Measurements from ENCODE around the gene ATP1A4.

The ATP1A4 gene

DNA sequence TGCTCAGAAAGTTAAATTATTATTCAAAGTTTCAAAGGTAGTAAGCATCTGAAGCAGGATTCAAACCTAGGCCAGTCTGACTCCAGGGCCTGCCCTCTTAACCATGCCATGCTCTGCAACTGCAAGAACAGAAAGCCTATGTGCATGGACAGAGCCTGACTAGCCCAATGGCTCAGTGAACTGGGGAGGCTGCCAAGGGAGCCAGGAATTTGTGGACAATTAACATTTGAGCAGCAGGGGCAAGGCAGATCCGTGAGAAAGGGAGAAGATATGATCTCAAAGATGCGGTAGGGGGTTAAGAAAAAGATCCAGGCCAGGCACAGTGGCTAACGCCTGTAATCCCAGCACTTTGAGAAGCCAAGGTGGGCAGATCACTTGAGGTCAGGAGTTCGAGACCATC, 6.5 kb upstream of the ATP1A4 start:
- no peak for DNase-seq (ENCODE audit: low read depth in 2 of 2)

GRCh38 chr1:160146107-160146506, 5.3 kb upstream of the ATP1A4 start:
- DNase-seq (ENCODE audit: low read depth in 2 of 2): no peak

GRCh38 chr1:160148121-160148520, 3.3 kb upstream of the ATP1A4 start:
- DNase-seq (ENCODE audit: low read depth in 2 of 2): no peak

DNA sequence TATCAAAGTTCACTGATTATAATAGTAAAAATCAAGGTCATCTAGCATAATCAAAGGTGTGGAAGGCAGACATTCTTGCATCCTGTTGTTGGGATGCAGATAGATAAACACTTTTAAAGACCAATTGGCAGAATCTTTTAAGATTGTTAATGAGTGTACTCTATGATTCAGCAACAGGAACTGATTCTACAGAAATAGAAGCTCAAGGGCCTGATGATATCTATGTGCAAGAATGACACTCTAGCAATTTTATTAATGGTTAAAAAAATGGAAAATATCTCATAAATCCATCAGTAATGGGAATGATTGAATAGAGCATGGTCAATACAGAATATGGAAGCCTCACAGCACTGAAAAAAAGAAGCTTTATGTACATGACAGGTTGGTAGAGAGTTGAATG, 2.2 kb upstream of the ATP1A4 start:
- no peak for DNase-seq (ENCODE audit: low read depth in 2 of 2)

- DNase-seq (ENCODE audit: low read depth in 2 of 2): peak; percentile 47 to 57
Measured at GRCh38 chr1:160149716-160150115, 1.7 kb upstream of the ATP1A4 start.

- DNase-seq (ENCODE audit: low read depth in 2 of 2): no peak
Measured at GRCh38 chr1:160154790-160155189, 3.4 kb downstream of the ATP1A4 start.

GRCh38 chr1:160156361-160156760, 5.0 kb downstream of the ATP1A4 start:
- DNase-seq (ENCODE audit: low read depth in 2 of 2): no peak

GRCh38 chr1:160157174-160157573, 5.8 kb downstream of the ATP1A4 start:
- no peak for DNase-seq (ENCODE audit: low read depth in 2 of 2)

DNA sequence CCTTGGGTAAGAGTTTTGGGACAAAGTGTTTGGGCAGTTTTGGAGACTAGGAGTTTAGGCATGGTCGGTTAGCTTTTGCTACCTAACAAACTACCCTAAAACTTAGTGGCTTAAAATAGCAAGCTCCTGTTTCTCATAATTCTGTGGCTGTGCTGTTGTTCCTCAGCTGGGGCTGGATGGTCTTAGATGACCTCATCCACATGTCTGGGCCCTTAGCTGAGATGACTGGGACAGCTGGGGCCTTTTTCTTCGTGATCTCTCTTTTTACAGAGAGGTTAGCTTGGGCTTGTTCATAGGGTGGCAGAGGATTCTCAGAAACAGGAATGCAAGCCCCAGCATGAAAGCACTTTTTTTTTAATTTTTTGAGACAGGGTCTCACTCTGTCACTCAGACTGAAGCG, 6.6 kb downstream of the ATP1A4 start:
- no peak for DNase-seq (ENCODE audit: low read depth in 2 of 2)

DNA sequence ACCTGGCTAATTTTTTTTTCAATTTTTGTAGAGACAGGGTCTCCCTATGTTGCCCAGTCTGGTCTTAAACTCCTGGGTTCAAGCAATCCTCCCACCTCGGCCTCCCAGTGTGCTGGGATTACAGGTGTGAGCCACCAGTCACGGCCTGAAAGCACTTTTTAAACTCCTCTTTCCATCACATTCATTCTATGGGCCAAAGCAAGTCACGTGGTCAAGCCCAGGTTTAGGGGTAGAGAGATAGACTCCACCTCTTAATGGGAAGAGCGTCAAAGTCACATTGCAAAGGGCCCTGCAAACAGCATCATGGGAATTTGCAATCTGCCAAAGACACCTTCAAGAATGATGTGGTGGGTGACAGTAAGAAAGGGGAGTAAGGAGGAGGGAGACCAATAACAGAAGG, 7.1 kb downstream of the ATP1A4 start:
- no peak for DNase-seq (ENCODE audit: low read depth in 2 of 2)

GRCh38 chr1:160159846-160160245, 8.4 kb downstream of the ATP1A4 start:
- DNase-seq (ENCODE audit: low read depth in 2 of 2): no peak

DNA sequence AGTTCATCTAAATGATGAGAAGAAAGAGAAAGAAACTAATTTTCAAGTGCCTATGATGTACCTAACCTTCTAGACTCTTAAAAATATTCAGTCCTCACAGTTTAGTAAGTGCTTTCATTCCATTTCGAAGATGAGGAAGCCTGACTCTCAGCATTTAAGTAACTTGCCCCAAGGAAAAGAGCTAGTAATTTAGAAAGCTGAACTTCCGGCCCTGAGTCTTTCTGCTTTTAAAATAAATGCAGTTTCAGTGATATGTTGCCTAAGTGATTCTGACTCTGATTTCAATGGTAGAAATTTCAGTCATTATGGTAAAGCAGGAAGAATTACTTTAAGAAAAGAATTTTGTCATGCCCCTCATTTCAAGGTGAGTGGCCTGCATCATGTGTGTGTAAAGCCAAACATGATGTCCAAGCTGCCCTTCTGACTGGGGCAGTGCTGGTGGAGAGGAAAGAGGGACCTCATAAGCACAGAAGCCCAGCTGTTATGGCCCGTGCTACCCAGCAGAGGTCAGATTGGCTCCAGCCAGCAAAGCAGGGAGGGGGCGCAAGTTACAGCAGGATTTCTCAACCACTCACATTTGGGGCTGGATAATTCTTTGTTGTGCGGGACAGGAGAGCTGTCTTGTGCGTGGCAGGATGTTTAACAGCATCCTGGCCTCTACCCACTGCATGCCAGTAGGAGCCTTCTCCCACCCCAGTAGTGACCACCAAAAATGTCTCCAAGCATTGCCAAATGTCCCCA, 10.7 kb downstream of the ATP1A4 start:
- no peak for DNase-seq (ENCODE audit: low read depth in 2 of 2)

GRCh38 chr1:160162931-160163330, 11.5 kb downstream of the ATP1A4 start:
- DNase-seq (ENCODE audit: low read depth in 2 of 2): no peak

DNA sequence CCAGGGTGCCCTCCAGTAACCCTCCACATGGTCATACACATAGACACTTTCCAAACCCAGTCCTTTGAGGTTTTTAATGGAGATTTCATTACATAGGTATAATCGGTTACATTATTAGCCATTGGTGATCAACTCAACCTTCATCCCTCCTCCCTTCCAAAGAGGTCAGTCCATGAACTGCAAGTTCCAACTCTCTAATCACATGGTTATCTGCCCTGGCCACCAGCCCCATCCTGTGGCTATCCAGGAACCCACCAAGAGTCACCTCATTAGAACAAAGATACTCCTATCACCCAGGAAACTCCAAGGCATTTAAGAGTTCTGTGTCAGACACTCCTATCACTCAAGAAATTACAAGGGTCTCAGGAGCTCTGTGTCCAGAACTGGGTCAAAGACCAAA, 12.2 kb downstream of the ATP1A4 start:
- no peak for DNase-seq (ENCODE audit: low read depth in 2 of 2)

DNA sequence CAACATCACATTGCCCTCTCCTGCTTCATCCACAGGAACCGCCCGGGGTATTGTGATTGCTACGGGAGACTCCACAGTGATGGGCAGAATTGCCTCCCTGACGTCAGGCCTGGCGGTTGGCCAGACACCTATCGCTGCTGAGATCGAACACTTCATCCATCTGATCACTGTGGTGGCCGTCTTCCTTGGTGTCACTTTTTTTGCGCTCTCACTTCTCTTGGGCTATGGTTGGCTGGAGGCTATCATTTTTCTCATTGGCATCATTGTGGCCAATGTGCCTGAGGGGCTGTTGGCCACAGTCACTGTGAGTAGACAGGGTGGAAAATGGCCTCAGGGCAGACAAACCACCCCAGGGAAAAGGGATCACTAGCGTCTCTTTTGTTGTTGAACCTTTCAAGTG, 12.7 kb downstream of the ATP1A4 start:
- no peak for DNase-seq (ENCODE audit: low read depth in 2 of 2)

GRCh38 chr1:160166166-160166868, 14.9 kb downstream of the ATP1A4 start:
- DNase-seq (ENCODE audit: low read depth in 2 of 2): no peak

DNA sequence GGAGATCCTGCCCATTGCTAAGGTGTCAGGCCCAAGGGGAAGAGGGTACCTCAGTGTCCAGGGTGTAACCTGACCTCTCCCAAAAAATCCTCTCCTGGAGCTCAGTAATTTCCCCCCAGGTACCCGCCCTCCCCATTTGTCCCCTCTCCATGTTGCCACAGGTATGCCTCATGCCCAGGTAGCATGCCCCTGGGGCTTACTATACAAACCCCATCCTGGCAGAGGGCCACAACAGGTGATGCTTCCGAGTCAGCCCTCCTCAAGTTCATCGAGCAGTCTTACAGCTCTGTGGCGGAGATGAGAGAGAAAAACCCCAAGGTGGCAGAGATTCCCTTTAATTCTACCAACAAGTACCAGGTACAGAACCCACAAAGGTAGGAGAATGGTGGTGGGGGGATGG, 15.7 kb downstream of the ATP1A4 start:
- no peak for DNase-seq (ENCODE audit: low read depth in 2 of 2)

- DNase-seq (ENCODE audit: low read depth in 2 of 2): no peak
Measured at GRCh38 chr1:160167580-160167979, 16.2 kb downstream of the ATP1A4 start.

DNA sequence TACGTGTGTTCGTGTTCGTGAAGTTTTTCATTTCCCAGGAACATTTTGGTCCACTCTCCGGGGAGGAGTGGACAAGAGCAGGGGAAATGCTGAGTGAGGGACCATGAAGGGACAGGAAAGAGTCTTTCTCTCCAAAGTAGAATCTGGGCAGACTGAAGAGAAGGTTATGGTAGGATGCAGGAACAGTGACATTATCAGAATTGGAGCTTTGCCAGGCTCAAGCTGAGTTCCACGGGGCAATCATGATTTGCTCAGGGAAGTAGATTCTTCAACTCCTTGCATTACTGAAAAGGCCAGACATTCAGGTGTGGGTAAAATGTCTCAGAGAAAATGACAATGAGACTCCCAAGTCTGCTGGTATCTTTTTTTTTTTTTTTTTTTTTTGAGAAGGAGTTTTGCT, 16.6 kb downstream of the ATP1A4 start:
- no peak for DNase-seq (ENCODE audit: low read depth in 2 of 2)

DNA sequence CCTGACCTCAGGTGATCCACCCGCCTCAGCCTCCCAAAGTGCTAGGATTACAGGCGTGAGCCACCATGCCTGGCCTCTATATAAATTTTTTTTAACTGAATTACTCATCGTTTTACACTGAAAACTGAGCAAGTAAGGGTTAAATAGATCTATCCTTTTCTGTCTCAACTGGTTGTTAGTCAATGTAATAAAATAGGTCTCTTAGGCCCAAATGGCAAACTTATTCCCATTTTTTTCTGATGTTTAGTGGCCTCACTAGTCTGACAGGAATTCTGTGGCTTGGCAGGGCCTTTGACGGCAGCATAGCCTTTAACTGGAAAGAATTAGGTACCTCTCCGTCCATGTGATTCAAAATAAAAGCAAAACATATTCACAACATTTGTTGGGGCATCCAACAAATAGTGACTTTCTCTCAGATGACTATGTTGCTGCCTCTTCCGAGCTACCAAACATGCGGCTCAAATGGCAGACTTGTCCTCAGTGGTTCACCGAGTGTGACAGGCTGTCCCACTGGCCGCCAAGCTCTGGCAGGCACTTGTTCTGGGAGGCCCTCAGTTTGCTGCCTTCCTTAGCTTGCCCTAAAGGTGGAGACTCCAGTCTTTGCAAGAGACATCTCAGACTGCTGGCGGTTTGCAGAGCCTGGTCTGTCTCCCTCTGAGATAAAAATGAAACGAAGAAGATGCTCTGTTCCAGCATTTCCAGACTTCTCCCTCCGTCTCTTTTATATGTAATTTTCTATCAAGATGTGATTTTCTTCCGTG, 17.4 kb downstream of the ATP1A4 start:
- DNase-seq (ENCODE audit: low read depth in 2 of 2): no peak

GRCh38 chr1:160169553-160170399, 18.4 kb downstream of the ATP1A4 start:
- no peak for DNase-seq (ENCODE audit: low read depth in 2 of 2)

DNA sequence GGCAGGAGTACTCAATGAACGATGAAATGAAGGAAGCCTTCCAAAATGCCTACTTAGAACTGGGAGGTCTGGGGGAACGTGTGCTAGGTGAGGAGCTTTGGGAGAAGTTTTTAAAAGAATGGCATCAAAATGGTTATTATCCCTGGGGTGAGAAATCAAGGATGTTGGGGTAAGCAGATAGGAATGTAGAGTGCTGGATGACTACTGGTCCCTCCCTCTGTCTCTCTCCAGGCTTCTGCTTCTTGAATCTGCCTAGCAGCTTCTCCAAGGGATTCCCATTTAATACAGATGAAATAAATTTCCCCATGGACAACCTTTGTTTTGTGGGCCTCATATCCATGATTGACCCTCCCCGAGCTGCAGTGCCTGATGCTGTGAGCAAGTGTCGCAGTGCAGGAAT, 20.0 kb downstream of the ATP1A4 start:
- DNase-seq (ENCODE audit: low read depth in 2 of 2): no peak
